ENCODE measurements around the gene NRP2. TPM values are rescaled to one million over a fixed set of nuclear protein-coding genes. Genes with fewer than 3 reads are reported as not detected.

The NRP2 gene
- total RNA-seq, 1 donor from 2014 or later: 316 TPM

DNA sequence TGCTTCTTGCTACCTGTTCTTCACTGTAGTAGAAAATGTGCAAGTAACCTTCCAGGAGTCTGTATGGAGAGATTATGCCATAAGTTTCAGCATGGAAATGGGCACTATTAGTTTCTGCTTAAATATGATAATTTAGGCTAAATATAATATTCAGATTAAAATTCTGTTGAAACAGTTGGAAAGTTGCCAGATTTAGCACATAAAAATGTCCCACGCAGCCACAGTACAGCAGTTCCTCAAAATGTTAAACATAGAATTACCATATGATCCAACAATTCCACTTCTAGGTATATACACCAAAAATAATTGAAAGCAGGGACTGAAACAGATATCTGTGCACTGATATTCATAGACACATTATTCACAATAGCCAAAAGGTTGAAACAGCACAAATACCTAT, 121.2 kb downstream of the NRP2 start:
- DNase-seq (ENCODE audit: low spot score) (no peak), ATAC-seq (no peak)
- intact Hi-C loops (cut with DNase I): no loop called here

DNA sequence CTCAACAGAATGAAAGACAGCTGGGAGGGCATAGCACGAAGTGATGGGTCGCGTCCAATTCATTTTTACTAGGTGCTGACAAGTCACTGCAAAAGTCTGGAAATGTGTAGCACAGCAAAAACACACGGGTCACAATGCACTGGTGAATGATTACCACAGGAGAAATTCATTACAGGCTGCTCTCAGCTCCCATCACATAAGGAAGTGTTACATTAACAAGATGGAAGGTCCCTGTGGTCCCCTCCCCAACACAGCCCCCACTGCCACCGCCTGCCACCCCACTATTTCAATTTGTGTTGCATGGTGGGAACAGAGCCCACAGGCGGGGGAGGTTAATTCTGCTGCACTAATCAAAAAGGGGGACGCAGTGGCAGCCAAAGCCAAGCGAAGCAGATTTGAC, 122.8 kb downstream of the NRP2 start:
- ATAC-seq (no peak), DNase-seq (ENCODE audit: low spot score) (no peak)
- intact Hi-C loops (cut with DNase I): no loop called here

DNA sequence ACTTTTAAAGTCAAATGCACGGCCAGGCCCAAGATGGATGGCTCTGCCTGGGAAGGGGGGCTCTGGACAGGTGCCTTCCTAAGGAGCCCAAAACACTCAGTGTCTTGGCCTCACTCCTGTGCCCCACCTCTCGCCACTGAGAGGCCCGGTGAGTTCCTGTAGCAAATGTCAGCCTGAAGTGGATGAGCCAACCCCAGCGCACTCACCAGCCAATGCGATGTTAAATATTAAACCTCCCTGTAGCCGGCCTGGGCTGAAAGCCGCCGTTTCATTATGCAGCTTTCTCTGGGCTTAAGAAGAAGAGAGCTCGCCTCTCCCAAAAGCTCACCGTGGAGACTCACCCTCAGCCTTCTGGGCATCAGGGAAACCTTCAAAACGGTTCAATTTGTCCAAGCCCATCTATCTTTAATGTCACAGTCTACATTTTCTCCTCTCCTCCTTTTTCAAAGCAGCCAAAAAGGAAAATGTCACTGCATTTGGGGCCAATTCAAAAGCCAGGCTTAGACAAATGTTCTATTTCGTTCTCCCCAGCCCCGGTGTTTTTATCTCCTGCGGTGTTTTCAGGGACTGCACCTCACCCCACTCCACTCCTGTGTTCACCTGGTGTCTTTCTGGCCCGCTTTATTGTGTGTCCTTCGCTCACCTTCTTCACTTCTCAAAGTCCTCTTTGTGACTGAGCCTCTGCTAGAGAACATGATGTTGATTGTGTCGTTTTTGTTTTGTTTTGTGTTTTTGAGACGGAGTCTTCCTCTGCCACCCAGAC, 124.0 kb downstream of the NRP2 start:
- no peak for DNase-seq (ENCODE audit: low spot score)
- intact Hi-C loops (cut with DNase I): no loop called here
- no peak for ATAC-seq

DNA sequence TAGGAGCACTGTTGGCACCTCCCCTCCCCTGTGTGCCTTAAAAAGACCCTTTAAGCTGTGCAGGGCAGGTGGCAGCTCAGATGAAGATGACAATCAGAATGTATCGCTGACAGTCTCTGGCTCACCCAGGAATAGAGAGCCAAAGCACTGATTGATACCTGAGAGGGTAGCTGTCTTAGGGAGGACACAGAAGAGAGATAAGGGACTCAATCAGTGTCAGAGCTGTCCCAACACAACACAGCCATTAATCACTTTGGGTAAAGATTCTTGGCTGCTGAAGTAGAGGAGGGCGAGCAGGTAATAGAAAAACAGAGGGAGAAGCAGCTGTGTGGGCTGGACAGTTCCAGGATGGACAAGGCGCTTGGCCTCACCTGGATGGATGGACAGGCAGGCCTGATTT, 124.9 kb downstream of the NRP2 start:
- ATAC-seq: no peak

DNA sequence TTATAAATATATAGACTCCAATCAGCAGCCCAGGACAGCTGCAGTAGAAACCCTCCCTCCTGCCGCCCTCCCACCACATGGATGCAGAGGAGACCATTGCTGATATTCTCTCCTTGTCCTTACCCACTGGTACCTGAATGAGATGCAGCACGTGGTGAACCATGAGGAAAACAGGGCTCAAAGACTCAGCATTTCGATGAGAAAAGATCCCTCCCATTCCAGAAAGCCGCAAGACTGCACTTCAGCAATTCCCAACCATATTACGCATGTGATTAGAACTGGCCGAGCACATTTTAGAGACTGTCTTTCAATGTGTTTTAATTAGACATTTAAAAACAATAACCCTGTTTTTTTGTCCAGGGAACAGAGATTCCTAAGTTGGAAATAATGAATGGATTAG, 125.5 kb downstream of the NRP2 start:
- ATAC-seq: no peak
- DNase-seq (ENCODE audit: low spot score): no peak

More for the DNA sequence above, 124.9 kb downstream of the NRP2 start:
- intact Hi-C loops (cut with DNase I): no loop called here
- no peak for DNase-seq (ENCODE audit: low spot score)

DNA sequence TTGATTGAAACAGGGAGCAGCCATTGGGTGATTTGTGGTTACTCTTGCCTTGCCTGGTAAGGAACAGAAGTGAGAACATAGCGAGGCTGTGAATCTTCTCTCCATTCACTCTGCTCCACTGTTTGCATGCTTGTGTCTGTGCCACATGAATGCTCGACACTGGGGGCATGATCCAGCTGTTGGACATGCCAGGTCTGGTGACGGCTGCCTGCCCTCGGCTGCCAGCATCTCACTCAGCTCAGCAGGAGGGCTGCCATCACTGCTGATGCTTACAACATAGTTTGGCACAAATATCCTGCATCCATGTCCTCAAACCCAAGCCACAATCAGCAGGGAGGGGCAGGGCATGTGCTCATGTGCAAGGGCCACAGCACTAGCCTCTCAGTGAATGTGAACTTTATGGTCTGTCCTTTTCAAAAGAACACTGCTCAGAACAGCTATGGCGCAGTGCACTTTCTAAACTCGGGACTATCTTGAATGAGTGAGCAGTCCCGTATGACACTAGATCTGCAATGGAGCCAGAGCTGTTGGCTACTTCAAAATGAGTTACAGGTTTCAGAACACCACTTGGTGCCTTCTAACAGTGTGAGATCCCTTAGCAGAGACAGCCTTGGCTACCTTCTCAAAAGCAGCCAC, 126.3 kb downstream of the NRP2 start:
- DNase-seq (ENCODE audit: low spot score): no peak
- intact Hi-C loops (cut with DNase I): no loop called here
- ATAC-seq: peak; percentile 62

More for the DNA sequence above, 125.5 kb downstream of the NRP2 start:
- intact Hi-C loops (cut with DNase I): no loop called here

DNA sequence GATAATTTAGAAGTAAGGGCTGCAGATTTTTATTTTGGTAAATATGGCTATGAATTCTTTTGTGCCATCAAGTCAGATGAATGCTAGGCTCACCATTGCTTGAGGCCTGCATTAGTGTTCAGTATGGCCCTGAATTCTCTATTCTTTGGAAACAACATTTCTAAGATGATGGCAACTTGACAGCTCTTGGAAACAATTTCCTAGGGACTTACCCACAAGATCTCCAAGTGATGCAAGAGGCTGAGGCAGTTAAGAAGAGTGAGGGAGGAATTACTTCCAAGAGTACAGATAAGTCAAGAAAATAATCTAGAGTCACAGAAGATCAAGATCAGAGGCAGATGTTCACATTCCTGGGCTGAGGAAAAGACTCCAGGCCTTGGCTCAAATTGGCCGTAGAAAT, 129.1 kb downstream of the NRP2 start:
- no peak for DNase-seq (ENCODE audit: low spot score)
- peak; percentile 76 for ATAC-seq
- intact Hi-C loops (cut with DNase I): no loop called here

DNA sequence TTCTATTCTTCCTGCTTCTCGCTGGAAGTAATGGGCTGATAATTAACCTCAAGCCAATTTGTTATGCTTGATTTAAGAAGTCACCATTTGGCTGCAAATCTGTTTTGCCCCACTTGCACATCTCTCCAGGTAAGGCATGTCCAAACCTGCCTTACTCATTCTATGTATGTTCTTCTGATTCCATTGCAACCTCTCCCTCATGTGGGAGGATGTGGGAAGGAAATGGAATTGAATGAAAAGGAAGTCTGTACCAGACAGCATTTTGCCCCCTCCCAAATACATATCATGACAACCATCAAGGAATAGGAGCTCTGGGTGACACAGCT, 131.7 kb downstream of the NRP2 start:
- intact Hi-C loops (cut with DNase I): no loop called here
- DNase-seq (ENCODE audit: low spot score) (no peak), ATAC-seq (no peak)

DNA sequence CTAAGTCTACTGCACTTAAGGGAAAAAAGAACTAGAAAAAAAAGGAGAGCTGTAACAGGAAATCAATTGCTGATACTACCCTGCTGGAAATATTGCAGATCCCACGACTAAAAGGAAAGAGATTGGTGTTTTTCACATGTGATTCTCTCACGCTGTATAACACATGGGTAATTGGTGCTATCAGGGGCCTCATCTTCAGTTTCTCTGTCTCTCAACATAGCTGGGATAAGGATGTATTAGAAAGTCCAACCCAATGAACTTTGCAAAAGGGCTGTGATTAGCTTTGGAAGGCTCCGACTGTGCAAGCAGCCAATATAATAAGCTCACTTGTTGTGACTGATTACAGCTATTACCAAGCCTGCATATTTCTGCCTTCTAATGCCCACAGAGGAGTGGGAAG, 133.4 kb downstream of the NRP2 start:
- intact Hi-C loops (cut with DNase I): no loop called here
- no peak for DNase-seq (ENCODE audit: low spot score)
- ATAC-seq: no peak

DNA sequence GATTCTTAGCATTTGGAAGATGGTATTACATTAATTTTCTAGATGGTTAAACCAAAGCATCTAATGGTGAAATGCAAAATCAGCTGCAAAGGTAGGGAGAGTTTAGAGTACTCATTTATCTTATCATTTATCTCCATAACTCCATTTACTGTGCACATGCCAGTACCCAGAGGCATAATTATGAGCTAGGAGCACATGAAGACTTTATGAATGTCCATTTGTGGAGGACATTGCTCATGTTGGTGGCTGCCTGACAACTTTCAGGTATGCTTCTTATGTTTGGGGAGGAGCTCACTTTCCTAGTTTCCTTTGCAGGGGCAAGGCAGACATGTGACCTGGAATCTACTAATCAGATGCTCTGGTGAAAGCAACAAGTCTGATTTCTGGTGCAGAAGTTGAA, 134.0 kb downstream of the NRP2 start:
- ATAC-seq: no peak
- intact Hi-C loops (cut with DNase I): no loop called here
- no peak for DNase-seq (ENCODE audit: low spot score)

DNA sequence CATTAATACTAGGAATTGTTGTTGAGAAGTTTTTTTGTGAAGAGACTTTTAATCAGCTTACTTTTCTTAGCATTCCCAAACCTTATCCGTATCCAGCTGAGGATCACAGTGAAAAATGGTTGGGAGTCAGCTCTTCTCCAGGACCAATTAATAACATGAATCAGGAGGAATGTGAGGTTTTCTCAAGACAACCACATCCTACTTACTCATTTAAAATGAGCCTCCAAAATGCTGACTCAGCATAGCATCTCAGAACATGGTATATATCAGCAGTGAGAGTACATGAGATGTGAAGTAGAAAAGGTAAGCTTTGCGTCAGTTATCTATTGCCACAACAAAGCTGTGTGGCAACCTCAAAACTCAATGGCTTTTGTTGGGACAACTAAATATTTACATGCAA, 140.3 kb downstream of the NRP2 start:
- intact Hi-C loops (cut with DNase I): no loop called here
- ATAC-seq: no peak
- DNase-seq (ENCODE audit: low spot score): no peak

DNA sequence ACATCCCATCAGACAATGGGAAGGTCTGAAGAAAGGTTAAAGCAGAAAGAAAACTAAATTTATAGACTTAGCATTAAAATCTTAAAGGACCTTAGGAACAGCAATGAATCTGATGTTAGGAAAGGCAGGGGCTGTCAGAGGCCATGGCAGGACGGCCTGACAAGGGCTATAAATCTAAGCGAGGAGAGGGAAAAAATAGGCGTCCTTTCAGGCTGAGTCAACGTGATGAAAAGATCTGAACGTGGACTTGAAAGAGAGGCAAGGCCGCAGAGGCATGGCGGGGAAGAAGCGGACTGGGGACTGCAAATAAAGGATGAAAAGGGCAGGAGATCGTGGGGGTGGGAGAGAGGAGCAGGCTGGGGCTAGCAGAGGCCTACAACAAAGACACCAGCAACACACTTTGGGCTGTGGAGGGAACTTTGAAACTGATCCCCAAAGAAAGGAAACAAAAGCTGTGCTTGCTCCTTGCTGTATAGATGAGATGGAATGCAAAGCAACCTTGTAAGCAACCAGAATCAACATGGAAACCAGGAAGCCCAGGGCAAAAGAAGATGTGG, 145.6 kb downstream of the NRP2 start:
- DNase-seq (ENCODE audit: low spot score): no peak
- intact Hi-C loops (cut with DNase I): no loop called here
- ATAC-seq: no peak

DNA sequence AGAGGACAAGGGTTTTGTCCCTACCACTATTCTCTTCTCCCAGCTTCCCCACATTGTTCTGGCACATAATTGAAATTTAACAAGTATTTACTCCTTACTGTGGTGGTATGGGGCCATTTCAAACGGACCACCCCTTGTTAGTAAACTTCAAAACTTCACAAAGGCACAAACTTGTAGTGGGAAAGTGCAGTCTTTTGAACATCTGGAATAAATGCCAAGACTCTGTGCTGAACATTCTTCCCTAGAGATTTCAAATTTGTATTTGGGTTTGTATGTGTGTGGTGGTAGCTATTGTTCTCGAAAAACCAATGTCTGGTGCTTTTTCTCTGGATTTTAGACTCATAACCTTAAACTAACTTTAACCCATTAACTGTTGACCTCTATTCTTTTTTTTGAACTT, 151.6 kb downstream of the NRP2 start:
- intact Hi-C loops (cut with DNase I): no loop called here
- peak; percentile 50 for ATAC-seq
- no peak for DNase-seq (ENCODE audit: low spot score)

DNA sequence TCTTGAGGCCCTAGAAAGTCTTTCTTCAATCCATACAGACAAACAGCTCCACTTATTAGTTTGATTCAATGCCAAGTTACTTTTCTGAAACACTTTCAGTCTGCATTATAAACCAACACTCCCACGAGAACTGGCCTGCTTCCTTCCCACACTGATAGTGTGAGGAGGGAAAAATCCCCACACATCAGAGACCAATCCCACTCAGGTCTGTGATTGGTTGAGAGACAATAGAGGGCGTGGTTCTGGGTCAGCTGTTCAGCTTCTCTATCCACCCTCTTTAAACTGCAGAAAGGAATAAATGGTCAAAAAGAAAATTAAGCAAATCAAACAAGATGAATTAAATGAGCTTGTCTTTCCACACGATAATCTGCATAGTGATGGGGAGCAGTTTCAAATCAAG, 152.5 kb downstream of the NRP2 start:
- ATAC-seq: peak; percentile 76
- DNase-seq (ENCODE audit: low spot score): no peak
- intact Hi-C loops (cut with DNase I): no loop called here

DNA sequence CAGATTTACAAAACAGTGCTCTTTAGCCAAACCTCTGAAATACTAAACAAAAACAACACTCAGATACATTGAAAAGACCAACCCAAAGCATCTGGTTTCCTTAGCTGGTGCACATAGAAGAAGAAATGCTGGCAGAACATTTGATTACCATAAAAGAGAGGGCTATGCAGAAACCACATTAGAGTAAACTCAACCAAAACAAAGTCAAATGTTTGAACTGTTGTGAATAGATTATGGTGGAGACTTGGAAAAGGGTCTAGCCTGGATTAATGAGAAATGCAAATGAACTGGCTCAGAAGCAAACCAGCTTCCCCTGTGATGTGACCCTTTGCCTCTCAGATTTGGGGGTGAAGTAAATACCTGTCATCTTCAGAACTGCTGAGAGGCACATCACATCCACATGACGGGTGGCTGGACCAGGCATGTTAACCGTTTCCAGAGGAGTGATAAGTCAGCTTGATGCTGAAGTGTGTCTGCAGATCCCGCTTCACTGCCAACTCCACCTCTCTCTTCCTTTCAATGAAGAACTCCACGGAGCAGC, 153.0 kb downstream of the NRP2 start:
- intact Hi-C loops (cut with DNase I): no loop called here
- ATAC-seq: peak; percentile 35
- no peak for DNase-seq (ENCODE audit: low spot score)

DNA sequence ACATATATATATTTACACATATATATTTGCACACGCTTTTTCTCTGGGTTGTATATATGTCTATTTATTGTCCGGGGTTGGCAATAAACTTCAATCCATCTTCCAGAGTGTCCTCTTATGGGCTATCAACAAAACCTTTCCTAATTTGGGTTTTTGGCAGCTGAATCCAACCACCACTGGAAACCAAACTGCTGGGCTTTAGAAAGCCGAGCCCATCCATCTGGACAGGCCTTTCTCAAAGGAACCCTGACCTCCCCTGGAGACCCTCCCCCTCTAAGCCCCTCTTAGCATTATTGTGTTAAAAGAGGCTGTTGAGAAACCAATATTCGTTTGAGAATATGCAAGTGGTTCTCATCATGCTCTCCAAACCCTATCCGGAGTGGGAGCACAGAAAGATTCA, 153.6 kb downstream of the NRP2 start:
- DNase-seq (ENCODE audit: low spot score) (no peak), ATAC-seq (no peak)
- intact Hi-C loops (cut with DNase I): no loop called here

DNA sequence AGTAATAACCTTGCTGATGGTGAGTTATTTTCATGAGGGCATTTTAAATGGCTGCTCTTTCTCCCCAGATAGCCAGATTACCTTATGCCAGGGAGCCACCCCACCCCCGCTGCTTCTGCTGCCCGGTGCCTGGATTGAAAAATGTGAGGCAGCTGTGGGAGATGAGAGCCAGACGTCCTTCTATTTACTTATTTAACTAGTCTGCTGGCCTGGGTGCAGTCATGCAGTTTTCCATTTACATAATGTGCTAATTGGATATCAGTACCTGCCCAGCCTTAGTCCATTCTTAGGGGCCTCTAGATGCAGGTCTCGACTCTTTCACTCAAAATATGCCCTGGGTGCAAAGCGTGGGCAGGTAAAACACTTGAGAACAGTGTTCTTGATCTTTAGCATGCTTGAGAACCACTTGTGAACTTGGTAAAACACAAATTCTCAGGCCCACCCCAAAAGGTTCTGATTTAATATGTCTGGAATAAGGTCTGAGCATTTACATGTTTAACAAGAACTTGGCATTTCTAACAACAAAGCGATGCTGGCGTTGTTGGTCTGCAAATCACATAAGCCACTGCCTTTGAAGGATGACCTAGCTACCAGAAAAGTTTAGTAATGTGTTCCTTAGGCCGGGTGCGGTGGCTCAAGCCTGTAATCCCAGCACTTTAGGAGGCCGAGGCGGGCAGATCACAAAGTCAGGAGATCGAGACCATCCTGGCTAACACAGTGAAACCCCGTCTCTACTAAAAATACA, 154.3 kb downstream of the NRP2 start:
- intact Hi-C loops (cut with DNase I): no loop called here
- ATAC-seq (no peak), DNase-seq (ENCODE audit: low spot score) (no peak)

DNA sequence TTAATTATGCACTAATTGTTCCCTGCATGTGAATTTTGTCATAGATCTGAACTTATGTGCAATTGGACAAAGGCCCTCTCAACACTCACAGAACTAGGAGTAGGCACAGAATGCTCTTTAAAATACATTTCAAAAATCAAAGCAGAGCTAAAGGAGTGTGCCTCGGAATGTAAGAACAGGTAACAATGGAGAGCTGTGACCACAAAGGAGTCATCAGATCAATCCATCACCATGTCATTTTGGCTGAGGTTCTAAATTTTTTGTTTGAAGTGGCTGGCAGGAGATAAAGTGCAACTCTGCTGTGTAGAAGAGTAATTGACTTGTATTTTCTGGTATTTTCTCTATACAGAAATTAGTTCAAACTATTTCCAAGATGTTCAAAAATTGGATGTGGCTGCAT, 155.4 kb downstream of the NRP2 start:
- intact Hi-C loops (cut with DNase I): no loop called here
- no peak for ATAC-seq
- DNase-seq (ENCODE audit: low spot score): no peak

DNA sequence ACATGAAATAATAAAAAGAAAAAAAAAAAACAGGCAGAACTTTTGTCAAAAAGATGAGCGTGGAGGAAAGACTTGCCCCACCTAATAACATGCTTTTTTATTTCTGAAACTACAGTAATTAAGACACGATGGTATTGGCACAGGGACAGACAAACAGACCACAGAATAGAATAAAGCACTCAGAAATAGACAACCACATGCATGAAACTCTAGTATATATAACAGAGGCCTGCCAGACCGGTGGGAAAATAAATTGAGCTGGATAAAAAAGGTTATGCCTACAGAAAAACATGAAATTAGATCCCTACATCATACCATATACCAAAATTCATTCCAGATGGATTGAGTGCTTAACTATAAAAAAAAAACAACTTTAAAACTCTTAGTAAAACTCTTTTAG, 163.1 kb downstream of the NRP2 start:
- ATAC-seq (no peak), DNase-seq (ENCODE audit: low spot score) (no peak)
- intact Hi-C loops (cut with DNase I): no loop called here

All from sciatic nerve (tissue), 2 donors.